Measurements from ENCODE around the gene HGS.

HGS gene

DNA sequence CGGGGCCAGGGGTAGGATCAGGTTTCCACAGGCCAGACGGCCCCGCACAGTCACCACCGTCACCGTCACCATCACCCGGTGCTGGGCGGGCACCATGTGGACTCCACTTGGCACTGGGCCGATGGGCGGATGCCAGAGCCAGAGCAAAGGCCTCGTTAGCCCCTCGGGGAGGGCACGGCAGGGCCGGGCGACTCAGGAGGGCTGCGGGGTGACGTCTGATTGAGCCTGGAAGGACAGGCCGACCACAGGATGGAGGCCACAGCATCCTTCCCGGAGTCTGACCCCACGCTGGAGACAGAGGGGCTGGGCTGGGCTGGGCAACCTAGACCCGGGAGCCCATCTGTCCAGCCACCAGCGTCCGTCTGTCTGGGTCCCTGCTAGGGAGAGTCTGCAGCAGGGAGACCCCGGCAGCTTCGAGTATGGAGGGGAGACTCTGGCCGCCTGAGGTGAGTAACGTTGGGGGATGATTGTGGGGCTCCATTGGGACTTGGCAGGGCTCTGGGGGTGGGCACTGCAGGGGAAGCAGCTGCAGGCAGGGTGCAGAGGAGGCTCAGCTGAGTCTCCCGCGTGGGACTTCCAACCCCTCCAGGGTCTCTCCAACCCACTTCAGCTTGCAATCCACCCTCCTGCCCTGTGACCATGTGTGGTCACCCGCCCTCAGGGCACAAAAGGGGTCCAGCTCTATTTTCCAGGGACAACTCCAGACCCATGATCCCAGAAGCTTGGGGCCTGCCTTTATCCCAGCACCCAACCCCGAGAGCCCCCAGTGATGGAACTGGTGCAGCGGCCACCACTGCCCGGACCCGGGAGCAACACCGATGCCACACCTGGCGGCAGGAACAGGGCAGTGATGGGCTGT lies 50.8 kb downstream of the HGS start:
- Histone ChIP-seq H3K4me3 (ENCODE audit: low read length) (no peak overlapping the region), H3F3A (ENCODE audit: control insufficient read depth, insufficient read depth) (no peaks in the 10 kb centered on the region), H3K36me3 (ENCODE audit: control insufficient read depth, low read length) (no peaks in the 10 kb centered on the region), H3K9me2 (replicated peaks; ENCODE audit: control insufficient read depth, low read length) (no peaks in the 10 kb centered on the region), H3K27me3 (ENCODE audit: control insufficient read depth, low read length) (peaks cover 10% of the 10 kb centered on the region), H3K79me2 (ENCODE audit: control insufficient read depth, low read length) (no peaks in the 10 kb centered on the region), H4K20me1 (ENCODE audit: control insufficient read depth, insufficient read depth, low read depth, low read length) (no peaks in the 10 kb centered on the region), H3K27ac (ENCODE audit: low read depth, low read length) (no peak overlapping the region), H3K4me1 (ENCODE audit: control insufficient read depth, low read length) (no peaks in the 10 kb centered on the region), H3K9me3 (ENCODE audit: control insufficient read depth, insufficient read depth, low read length) (no peaks in the 10 kb centered on the region), H3K4me2 (ENCODE audit: low read length) (no peak overlapping the region)
- TF ChIP-seq EZH2phosphoT487 (IDR thresholded peaks at IDR 0.05; ENCODE audit: borderline replicate concordance, low read length), result no peak
- TF ChIP-seq, protein P1, sequence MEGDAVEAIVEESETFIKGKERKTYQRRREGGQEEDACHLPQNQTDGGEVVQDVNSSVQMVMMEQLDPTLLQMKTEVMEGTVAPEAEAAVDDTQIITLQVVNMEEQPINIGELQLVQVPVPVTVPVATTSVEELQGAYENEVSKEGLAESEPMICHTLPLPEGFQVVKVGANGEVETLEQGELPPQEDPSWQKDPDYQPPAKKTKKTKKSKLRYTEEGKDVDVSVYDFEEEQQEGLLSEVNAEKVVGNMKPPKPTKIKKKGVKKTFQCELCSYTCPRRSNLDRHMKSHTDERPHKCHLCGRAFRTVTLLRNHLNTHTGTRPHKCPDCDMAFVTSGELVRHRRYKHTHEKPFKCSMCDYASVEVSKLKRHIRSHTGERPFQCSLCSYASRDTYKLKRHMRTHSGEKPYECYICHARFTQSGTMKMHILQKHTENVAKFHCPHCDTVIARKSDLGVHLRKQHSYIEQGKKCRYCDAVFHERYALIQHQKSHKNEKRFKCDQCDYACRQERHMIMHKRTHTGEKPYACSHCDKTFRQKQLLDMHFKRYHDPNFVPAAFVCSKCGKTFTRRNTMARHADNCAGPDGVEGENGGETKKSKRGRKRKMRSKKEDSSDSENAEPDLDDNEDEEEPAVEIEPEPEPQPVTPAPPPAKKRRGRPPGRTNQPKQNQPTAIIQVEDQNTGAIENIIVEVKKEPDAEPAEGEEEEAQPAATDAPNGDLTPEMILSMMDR (IDR thresholded peaks at IDR 0.05; ENCODE audit: low read depth, low read length, poor library complexity, severe bottlenecking), result no peak

DNA sequence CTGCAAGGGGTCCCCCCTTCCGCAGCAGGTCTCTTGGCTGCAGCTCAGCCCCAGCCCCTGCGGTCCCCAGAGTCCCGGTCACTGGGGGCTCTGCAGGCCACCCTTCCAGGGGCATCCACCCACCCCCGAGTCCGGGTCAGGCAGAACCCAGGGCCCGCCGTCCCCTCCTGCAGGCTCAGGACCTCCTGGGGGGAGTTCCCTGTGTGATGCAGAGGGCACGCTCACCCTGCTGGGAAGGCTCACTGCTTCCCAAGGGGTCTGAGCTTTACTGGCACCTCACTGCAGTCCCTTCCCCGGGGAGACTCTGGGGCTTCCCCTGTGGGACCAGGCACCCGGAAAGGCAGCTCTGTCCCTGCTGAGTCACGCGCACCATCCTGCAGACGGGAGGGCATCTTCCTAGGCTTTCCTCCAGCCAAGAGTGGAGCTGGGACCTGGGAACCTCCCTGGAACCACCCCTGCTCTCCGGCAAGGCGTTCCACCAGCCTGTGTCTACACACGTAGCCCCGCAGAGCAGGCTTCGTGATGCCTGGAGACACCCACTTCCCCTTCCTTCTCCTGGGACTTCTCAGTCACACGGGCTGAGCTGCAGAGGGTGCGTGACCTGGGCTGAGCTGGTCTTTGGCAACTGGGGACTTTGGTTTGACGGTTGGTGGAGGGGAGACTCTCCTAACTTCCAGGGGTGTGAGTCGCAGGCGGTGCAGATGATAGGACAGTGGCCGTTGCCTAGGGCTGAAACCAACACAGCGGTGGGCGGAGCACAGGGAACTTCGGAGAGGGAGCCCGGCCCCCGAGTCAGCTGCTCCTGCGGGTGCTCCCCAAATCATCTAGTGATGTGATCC lies 51.7 kb downstream of the HGS start:
- Histone ChIP-seq H3K79me2 (ENCODE audit: control insufficient read depth, low read length) (no peaks in the 10 kb centered on the region), H3K9me2 (replicated peaks; ENCODE audit: control insufficient read depth, low read length) (no peaks in the 10 kb centered on the region), H3K4me3 (ENCODE audit: low read length) (no peak overlapping the region), H3K27me3 (ENCODE audit: control insufficient read depth, low read length) (peaks cover 10% of the 10 kb centered on the region), H3K27ac (ENCODE audit: low read depth, low read length) (no peak overlapping the region), H3K36me3 (ENCODE audit: control insufficient read depth, low read length) (no peaks in the 10 kb centered on the region), H3K4me1 (ENCODE audit: control insufficient read depth, low read length) (no peaks in the 10 kb centered on the region), H3K4me2 (ENCODE audit: low read length) (no peak overlapping the region), H4K20me1 (ENCODE audit: control insufficient read depth, insufficient read depth, low read depth, low read length) (no peaks in the 10 kb centered on the region), H3K9me3 (ENCODE audit: control insufficient read depth, insufficient read depth, low read length) (no peaks in the 10 kb centered on the region), H3F3A (ENCODE audit: control insufficient read depth, insufficient read depth) (no peaks in the 10 kb centered on the region)
- TF ChIP-seq EZH2phosphoT487 (IDR thresholded peaks at IDR 0.05; ENCODE audit: borderline replicate concordance, low read length), result no peak
- TF ChIP-seq, protein P1 (IDR thresholded peaks at IDR 0.05; ENCODE audit: low read depth, low read length, poor library complexity, severe bottlenecking), result no peak

DNA sequence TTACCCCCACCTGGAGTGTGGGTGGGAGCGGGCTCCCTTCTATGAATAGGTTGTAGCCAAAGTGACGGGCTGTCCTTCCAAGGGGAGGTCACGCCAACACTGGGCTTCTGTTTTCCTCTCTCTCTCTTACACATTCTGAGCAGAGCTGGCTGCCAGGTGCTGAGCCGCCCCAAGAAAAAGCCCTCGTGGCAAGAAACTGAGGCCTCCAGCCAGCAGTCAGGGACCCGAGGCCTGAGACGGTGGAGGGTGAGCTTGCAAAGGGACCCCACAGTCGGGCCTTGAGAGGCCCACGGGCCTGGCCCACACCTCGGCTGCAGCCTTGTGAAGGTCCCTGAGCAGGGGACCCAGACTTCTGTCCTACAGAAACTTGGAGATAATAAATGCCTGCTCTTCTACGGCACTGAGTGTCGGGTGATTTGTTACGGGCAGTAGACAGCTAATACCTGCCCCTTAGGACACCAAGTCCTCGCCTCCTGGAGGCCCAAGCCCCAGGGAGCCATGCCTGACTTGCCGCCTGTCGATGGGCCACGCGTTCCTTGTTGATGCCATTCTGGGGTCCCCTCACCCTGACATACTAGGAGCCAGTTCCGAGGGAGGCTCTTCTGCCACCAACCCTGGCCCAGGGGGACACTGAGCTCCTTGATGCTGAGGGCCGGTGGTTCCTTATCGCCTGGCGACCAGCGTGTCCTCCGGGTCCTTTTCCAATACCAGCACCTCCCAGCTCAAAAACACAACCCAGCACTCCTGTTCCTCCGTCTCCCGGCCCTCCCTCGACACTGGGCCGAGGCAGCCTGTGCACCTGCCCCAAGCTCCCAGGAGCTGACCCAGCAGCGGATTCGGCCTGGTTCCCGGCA lies 54.4 kb downstream of the HGS start:
- H3K4me1 ChIP-seq (ENCODE audit: control insufficient read depth, low read length), result no peaks in the 10 kb centered on the region
- TF ChIP-seq EZH2phosphoT487 (IDR thresholded peaks at IDR 0.05; ENCODE audit: borderline replicate concordance, low read length), result no peak
- TF ChIP-seq, protein P1 (IDR thresholded peaks at IDR 0.05; ENCODE audit: low read depth, low read length, poor library complexity, severe bottlenecking), result no peak
- H4K20me1 ChIP-seq (ENCODE audit: control insufficient read depth, insufficient read depth, low read depth, low read length), result no peaks in the 10 kb centered on the region
- no peaks in the 10 kb centered on the region for H3K9me2 ChIP-seq (replicated peaks; ENCODE audit: control insufficient read depth, low read length)
- H3K79me2 ChIP-seq (ENCODE audit: control insufficient read depth, low read length), result no peaks in the 10 kb centered on the region
- no peaks in the 10 kb centered on the region for H3F3A ChIP-seq (ENCODE audit: control insufficient read depth, insufficient read depth)
- H3K27ac ChIP-seq (ENCODE audit: low read depth, low read length), result no peak overlapping the region
- peaks cover 7% of the 10 kb centered on the region for H3K27me3 ChIP-seq (ENCODE audit: control insufficient read depth, low read length)
- no peaks in the 10 kb centered on the region for H3K36me3 ChIP-seq (ENCODE audit: control insufficient read depth, low read length)
- no peak overlapping the region for H3K4me2 ChIP-seq (ENCODE audit: low read length)
- no peaks in the 10 kb centered on the region for H3K9me3 ChIP-seq (ENCODE audit: control insufficient read depth, insufficient read depth, low read length)
- H3K4me3 ChIP-seq (ENCODE audit: low read length), result no peak overlapping the region

Data from DOHH2 (cell line).